K562 (cell line): ENCODE data around the gene RPS27. TPM values are rescaled to one million over a fixed set of nuclear protein-coding genes. Genes with fewer than 3 reads are reported as not detected.

ENCODE experiments used
- ARID4B ChIP-seq: sonication (generic); formaldehyde crosslinking; IDR thresholded peaks from 2 replicates; pipeline ENCODE4 v1.8.0; 2022; ENCODE audit warnings: mild to moderate bottlenecking, missing genetic modification reagents
- BACH1 ChIP-seq: fragments of 200-800 bp; sonication (Bioruptor generic); IDR thresholded peaks from 2 replicates; pipeline ENCODE4 v1.6.1; 2016; ENCODE audit warnings: missing genetic modification characterization, missing compliant biosample characterization
- BMI1 ChIP-seq: fragments of 150-350 bp; IDR thresholded peaks from 2 replicates; pipeline ENCODE4 v1.6.1; 2014; ENCODE audit warnings: low read length
- CXXC5 ChIP-seq: fragments of 250-450 bp; sonication (Bioruptor Pico); IDR thresholded peaks from 2 replicates; pipeline ENCODE4 v1.8.0; 2022; ENCODE audit warnings: inconsistent platforms, mild to moderate bottlenecking, moderate library complexity
- DPF2 ChIP-seq: fragments of 450-650 bp; IDR thresholded peaks from 2 replicates; pipeline ENCODE4 v1.6.1; 2016
- FOXO4 ChIP-seq: fragments of 450-650 bp; formaldehyde crosslinking; IDR thresholded peaks from 2 replicates; pipeline ENCODE4 v1.4.0; 2020; ENCODE audit warnings: mild to moderate bottlenecking, moderate library complexity
- HSF4 ChIP-seq: fragments of 250-450 bp; sonication (Bioruptor Pico); IDR thresholded peaks from 2 replicates; pipeline ENCODE4 v2.1.2; 2022; ENCODE audit warnings: mild to moderate bottlenecking, moderate library complexity, borderline replicate concordance
- REST ChIP-seq, 2 experiments: fragments of 450-650 bp; formaldehyde crosslinking in 1 of 2; IDR thresholded peaks; 2 replicates each; pipeline versions ENCODE4 v1.4.0 to v1.6.1; 2014 to 2020; ENCODE audit warnings: mild to moderate bottlenecking in 2 of 2, borderline replicate concordance in 1 of 2, low read depth in 1 of 2
- TOE1 ChIP-seq, 2 experiments: fragments of 450-650 bp in 1 of 2; sonication (generic) in 1 of 2; formaldehyde crosslinking in 1 of 2; IDR thresholded peaks; 2 replicates each; pipeline versions ENCODE4 v1.7.1 to v1.8.0; 2016 to 2022; ENCODE audit warnings: borderline replicate concordance in 2 of 2, mild to moderate bottlenecking in 2 of 2, antibody characterized with exemption in 1 of 2, inconsistent platforms in 1 of 2, low read depth in 1 of 2, missing genetic modification reagents in 1 of 2, moderate library complexity in 1 of 2
- ZC3H4 ChIP-seq: sonication (generic); formaldehyde crosslinking; IDR thresholded peaks from 2 replicates; pipeline ENCODE4 v1.9.0; 2021; ENCODE audit warnings: missing genetic modification reagents, borderline replicate concordance
- ZNF766 ChIP-seq: fragments of 200-800 bp; sonication (Bioruptor generic); conservative IDR thresholded peaks from 2 replicates; pipeline ENCODE4 v1.6.1; 2016; ENCODE audit warnings: missing genetic modification characterization, missing compliant biosample characterization
- polyA plus RNA-seq, 8 experiments: library from polyadenylated mRNA; depleted of rRNA in 4 of 8; stranded (reverse) in 5 of 8; unstranded in 3 of 8; fragments of >200 nt; fragmentation: Nextera tagmentation in 2 of 8; fragmentation: Illumina TruSeq in 1 of 8; extraction: Ambion mirVana in 2 of 8; extraction: Trizol in 1 of 8; gene quantifications; 2 replicates each; pipeline versions ENCODE4 v1.2.1 to v1.2.3, GENCODE V29; 2011 to 2014; ENCODE audit warnings: inconsistent platforms in 1 of 8, missing spikeins in 1 of 8
- total RNA-seq, 7 experiments: library from RNA; depleted of rRNA in 6 of 7; stranded (reverse); fragments of >200 nt in 6 of 7; fragmentation: Illumina TruSeq in 2 of 7; extraction: Trizol in 2 of 7; gene quantifications; 2 replicates each; pipeline versions ENCODE4 v1.2.1 to v1.2.3, GENCODE V29; 2011 to 2021; ENCODE audit warnings: low replicate concordance in 1 of 7

Gene RPS27
- total and polyA plus RNA-seq, 9 of the 15 experiments (the other 6 are each of a cell fraction or from before 2014, with no cell fraction given) = 2,091 to 9,377 (median 6,706) TPM

- TF ChIP-seq REST (IDR thresholded peaks at IDR 0.05; ENCODE audit: borderline replicate concordance) = no peak
- no peak for TF ChIP-seq REST (CRISPR knock-in tag; IDR thresholded peaks at IDR 0.05; ENCODE audit: low read depth)
- TF ChIP-seq ZC3H4 (CRISPR knock-in tag) = no peak
- TF ChIP-seq BMI1 = no peak
- TF ChIP-seq HSF4 = no peak
- TF ChIP-seq CXXC5 (CRISPR knock-in tag) = no peak
- TF ChIP-seq ARID4B (CRISPR knock-in tag) = peak; percentile 64; the same call in 1 of the 2 replicates
- TF ChIP-seq BACH1 (tag) = no peak
- TF ChIP-seq ZNF766 (CRISPR knock-in tag) = no peak
- no peak for TF ChIP-seq FOXO4 (CRISPR knock-in tag)
- TF ChIP-seq DPF2 = no peak
- TF ChIP-seq TOE1 (IDR thresholded peaks at IDR 0.05; ENCODE audit: borderline replicate concordance) = no peak
- no peak for TF ChIP-seq TOE1 (CRISPR knock-in tag; IDR thresholded peaks at IDR 0.05; ENCODE audit: borderline replicate concordance, low read depth)
These were observed 28.2 kb upstream of the RPS27 start (continued) for GRCh38 chr1:153962088-153963029.
